Mesothelial cell of epicardium (in vitro differentiated cells): Measurements from ENCODE around the gene INTS15. TPM values are rescaled to one million over a fixed set of nuclear protein-coding genes. Genes with fewer than 3 reads are reported as not detected.

Experiments
- DNase-seq, 2 experiments: peaks; one replicate each; pipeline ENCODE4 v3.0.0; 2021; ENCODE audit warnings: low spot score in 2 of 2; ENCODE audit not compliant: unreplicated experiment in 2 of 2
- H3K27ac Mint-ChIP-seq: 2 replicates; pipeline ENCODE4 v1.8.0; 2021; ENCODE audit warnings: mixed read lengths
- H3K27me3 Mint-ChIP-seq: 2 replicates; pipeline ENCODE4 v1.8.0; 2021; ENCODE audit warnings: low read depth, mixed read lengths
- H3K36me3 Mint-ChIP-seq: 2 replicates; pipeline ENCODE4 v1.8.0; 2021; ENCODE audit warnings: mixed read lengths
- H3K4me1 Mint-ChIP-seq: 2 replicates; pipeline ENCODE4 v1.8.0; 2021; ENCODE audit warnings: mixed read lengths
- H3K4me3 Mint-ChIP-seq: 2 replicates; pipeline ENCODE4 v1.8.0; 2021; ENCODE audit warnings: mild to moderate bottlenecking, moderate library complexity, mixed read lengths
- H3K9me3 Mint-ChIP-seq: 2 replicates; pipeline ENCODE4 v1.8.0; 2021; ENCODE audit warnings: mixed read lengths
- CTCF ChIP-seq: fragments of 200-600 bp; sonication (generic); IDR thresholded peaks from one replicate; pipeline ENCODE4 v1.5.0; 2021; ENCODE audit warnings: antibody characterized with exemption; ENCODE audit not compliant: unreplicated experiment
- total RNA-seq: library from RNA; stranded (reverse); gene quantifications from 3 replicates; pipeline ENCODE4 v1.2.1, GENCODE V29; 2021

Gene INTS15
- total RNA-seq, 1 donor from 2014 or later: 44.4 TPM

- Mint-ChIP-seq H3K4me1 (no peaks in the 10 kb centered on the region), H3K4me3 (no peak within 1 kb of the TSS), H3K36me3 (no peaks in the 10 kb centered on the region), H3K9me3 (no peaks in the 10 kb centered on the region), H3K27ac (no peak within 1 kb of the TSS), H3K27me3 (no peaks in the 10 kb centered on the region)
- TF ChIP-seq CTCF: no peak
- DNase-seq: no peak
Measured at GRCh38 chr7:6551016-6551511, 38.8 kb upstream of the INTS15 start, which contains the start of gene GRID2IP. Gene GRID2IP (minus strand): TSS chr7:6551461. CDS start chr7:6551436, 25 bp downstream.

DNA sequence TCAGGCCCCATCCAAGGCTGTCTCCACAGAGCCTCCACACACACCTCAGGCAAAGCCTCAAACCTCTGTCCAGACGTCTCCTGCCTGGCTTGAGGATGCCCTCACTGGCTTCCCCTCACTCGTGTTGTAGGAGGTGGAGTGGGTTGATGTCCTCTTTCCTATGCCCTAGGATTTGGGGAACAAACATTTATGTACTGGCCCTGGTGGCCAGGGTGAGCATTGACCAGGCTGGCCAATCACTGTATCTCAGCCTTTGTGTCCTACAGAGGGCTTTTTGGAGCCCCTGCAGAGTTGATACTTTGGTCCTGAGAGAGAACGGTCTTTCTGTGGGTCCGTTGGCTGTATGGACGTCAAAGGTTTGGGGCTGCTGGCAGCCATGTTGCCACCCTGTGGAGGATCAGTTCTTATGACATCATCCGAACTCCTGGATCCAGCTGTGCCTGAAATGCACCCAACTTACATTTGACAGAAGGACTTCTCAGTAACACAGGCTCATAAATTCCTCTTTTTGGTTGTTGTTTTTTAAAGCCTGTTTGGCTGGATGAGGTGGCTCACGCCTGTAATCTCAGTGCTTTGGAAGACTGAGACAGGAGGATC lies 36.3 kb upstream of the INTS15 start:
- no peak overlapping the region for H3K4me3 Mint-ChIP-seq
- no peak for TF ChIP-seq CTCF
- no peak for DNase-seq
- H3K36me3 Mint-ChIP-seq: no peaks in the 10 kb centered on the region
- no peaks in the 10 kb centered on the region for H3K27me3 Mint-ChIP-seq
- no peak overlapping the region for H3K27ac Mint-ChIP-seq
- no peaks in the 10 kb centered on the region for H3K9me3 Mint-ChIP-seq
- H3K4me1 Mint-ChIP-seq: no peaks in the 10 kb centered on the region

- Mint-ChIP-seq H3K36me3 (no peaks in the 10 kb centered on the region), H3K27me3 (peaks cover 4% of the 10 kb centered on the region), H3K4me3 (no peak overlapping the region), H3K9me3 (no peaks in the 10 kb centered on the region), H3K27ac (no peak overlapping the region), H3K4me1 (no peaks in the 10 kb centered on the region)
- TF ChIP-seq CTCF: no peak
- DNase-seq: no peak
Measured at GRCh38 chr7:6554848-6555247, 35.0 kb upstream of the INTS15 start.

DNA sequence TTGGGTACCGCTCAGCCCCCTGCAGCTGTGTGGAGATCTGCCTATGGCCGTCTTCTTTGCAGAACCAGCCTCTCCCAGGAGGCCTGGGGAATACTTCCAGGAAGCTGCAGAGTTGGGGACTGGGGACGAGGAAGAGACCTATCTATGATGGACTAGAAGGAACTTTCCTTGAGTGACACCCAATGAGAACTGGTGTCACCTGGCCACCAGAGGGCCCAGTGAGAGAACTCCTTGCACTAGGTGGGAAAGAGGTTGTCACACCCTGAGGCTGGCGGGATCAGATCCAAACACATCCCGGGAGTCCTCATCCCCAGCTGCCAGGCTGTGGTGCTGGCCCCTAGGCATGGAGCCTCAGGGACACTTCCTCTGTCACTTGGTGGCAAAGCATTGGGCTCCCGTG lies 33.6 kb upstream of the INTS15 start:
- Mint-ChIP-seq H3K4me1 (no peaks in the 10 kb centered on the region), H3K27me3 (peaks cover 6% of the 10 kb centered on the region), H3K9me3 (no peaks in the 10 kb centered on the region), H3K36me3 (no peaks in the 10 kb centered on the region), H3K27ac (no peak overlapping the region), H3K4me3 (no peak overlapping the region)
- TF ChIP-seq CTCF: no peak
- DNase-seq: no peak

DNA sequence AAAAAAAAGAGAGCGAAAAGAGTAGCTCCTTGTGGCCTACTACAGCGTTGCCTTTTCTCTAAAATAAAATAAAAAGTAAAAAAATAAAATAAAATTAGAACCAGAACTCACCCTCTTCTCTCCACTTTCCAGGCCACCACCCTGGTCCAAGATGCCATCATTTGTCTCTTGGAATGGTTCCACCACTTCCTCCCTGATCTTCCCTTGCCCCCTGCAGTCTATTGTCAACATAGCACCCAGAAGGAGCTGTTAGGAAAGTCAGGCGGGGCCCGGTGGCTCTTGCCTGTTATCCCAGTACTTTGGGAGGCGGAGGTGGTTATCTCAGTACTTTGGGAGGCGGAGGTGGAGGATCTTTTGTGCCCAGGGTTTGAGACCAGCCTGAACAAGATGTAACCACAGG lies 31.0 kb upstream of the INTS15 start:
- TF ChIP-seq CTCF: peak; percentile 12
- Mint-ChIP-seq H3K36me3 (no peaks in the 10 kb centered on the region), H3K9me3 (no peaks in the 10 kb centered on the region), H3K4me3 (no peak overlapping the region), H3K4me1 (no peaks in the 10 kb centered on the region), H3K27ac (no peak overlapping the region), H3K27me3 (peaks cover 9% of the 10 kb centered on the region)
- DNase-seq: no peak
